Epithelial cell of proximal tubule (primary cell): Measurements from ENCODE around the gene SUSD1. TPM values are rescaled to one million over a fixed set of nuclear protein-coding genes. Genes with fewer than 3 reads are reported as not detected.

ENCODE experiments used
- DNase-seq: peaks from one replicate; pipeline ENCODE4 v3.0.0-alpha.2; 2011; ENCODE audit warnings: low read depth
- H3K4me3 ChIP-seq: 2 replicates; pipeline ENCODE4 v1.5.1; 2011; ENCODE audit warnings: low read depth, mild to moderate bottlenecking, low read length
- total RNA-seq: library from RNA; depleted of rRNA; stranded (reverse); fragments of >200 nt; gene quantifications from 2 replicates; pipeline ENCODE4 v1.2.3, GENCODE V29; 2015
- TF ChIP-seq, protein P1 (sequence below): conservative IDR thresholded peaks from 2 replicates; pipeline ENCODE4 v1.5.1; 2012; ENCODE audit warnings: low read depth, mild to moderate bottlenecking, low read length

The SUSD1 gene
- total RNA-seq, 1 donor from 2014 or later = 37.4 TPM

DNA sequence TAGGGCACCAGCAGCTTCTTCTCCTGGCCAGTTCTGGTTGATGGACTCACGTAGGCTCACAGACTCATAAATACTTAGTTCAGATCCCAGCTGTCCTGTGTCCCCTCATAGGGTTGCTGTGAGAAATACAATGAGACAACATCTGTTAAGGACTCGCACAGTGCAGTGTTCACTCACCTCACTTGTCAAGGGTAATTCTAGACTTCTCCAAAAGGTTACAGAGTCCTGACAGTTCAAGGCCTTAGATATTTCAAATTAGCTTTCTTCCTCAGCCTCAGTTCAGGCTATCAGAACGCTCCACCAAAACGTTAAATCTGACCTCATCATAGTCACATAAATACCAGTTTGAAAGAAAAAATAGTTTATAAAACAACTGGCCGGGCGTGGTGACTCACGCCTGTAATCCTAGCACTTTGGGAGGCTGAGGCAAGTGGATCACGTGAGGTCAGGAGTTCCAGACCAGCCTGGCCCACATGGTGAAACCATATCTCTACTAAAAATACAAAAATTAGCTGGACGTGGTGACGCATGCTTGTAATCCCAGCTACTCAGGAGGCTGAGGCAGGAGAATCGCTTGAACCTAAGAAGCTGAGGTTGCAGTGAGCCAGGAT, 172.1 kb downstream of the SUSD1 start:
- TF ChIP-seq, protein P1, sequence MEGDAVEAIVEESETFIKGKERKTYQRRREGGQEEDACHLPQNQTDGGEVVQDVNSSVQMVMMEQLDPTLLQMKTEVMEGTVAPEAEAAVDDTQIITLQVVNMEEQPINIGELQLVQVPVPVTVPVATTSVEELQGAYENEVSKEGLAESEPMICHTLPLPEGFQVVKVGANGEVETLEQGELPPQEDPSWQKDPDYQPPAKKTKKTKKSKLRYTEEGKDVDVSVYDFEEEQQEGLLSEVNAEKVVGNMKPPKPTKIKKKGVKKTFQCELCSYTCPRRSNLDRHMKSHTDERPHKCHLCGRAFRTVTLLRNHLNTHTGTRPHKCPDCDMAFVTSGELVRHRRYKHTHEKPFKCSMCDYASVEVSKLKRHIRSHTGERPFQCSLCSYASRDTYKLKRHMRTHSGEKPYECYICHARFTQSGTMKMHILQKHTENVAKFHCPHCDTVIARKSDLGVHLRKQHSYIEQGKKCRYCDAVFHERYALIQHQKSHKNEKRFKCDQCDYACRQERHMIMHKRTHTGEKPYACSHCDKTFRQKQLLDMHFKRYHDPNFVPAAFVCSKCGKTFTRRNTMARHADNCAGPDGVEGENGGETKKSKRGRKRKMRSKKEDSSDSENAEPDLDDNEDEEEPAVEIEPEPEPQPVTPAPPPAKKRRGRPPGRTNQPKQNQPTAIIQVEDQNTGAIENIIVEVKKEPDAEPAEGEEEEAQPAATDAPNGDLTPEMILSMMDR = no peak
- no peak overlapping the region for H3K4me3 ChIP-seq
- DNase-seq = no peak

DNA sequence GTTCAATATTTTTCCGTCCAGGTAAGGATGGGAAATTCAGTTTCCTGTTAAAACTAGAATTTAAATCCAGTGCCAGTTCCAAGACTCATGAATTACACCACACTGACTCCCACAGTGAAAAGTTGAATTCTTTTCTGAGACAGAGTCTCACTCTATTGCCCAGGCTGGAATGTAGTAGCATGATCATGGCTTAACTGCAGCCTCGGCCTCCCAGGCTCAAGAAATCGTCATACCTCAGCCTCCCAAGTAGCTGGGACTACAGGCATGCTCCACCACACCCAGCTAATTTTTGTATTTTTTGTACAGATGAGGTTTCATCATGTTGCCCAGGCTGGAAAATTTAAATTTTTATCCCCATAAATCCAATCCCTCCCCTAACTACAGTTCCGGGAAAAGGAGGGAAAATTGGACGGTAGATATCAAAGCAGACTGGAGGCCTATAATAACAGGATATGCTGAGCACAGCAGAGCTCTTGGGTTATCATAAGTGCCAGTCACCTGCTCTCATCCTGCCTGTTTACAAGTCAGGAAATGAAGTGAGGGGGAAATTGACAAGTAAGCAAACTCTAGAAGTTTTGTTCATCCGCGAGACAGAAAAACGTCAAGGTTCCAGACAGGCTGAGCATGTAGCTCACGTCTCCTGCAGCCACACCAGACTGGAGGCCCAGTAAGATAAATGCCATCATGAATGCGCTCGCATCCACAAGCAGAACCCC, 172.8 kb downstream of the SUSD1 start:
- no peak for DNase-seq
- TF ChIP-seq, protein P1 = no peak
- H3K4me3 ChIP-seq = no peak overlapping the region

DNA sequence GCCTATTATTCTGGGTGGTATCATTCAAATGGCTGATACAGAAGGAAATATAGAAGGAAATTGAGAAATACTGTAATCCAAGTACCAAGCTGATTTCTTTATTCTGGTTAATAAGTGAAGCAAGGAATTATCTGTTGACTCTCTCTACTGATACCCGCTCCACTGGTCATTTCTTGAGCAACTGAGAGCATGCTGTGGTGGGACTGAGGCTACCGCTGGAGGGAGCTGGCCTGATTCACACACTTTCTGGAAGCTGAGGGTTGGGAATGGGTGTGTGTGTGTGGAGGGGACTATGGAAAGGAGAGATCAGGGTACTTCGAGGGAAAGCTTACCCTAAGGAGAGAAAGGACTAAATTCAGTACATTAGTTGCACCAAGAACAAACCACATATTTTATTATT, 174.4 kb downstream of the SUSD1 start:
- TF ChIP-seq, protein P1 = peak; percentile 55
- no peak overlapping the region for H3K4me3 ChIP-seq
- DNase-seq = peak; percentile 47

DNA sequence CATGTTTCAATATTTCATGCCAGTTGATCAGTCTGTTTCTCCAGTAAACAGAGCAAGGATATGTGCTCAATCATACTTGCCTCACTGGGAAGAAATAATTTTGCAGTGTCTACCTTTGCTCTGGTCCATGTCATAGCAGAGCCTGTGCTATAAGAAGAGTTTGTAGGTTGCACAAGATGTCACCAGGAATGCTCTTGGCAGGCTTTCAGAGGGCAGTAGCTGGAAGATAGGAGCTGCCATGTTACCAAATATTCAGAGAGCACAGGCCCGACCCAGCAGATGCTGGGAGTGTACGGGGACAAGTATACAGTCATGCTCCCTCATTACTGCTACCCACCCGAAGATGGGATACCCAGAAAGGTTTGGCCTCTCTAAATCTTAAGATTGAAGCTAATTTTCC, 175.8 kb downstream of the SUSD1 start:
- no peak overlapping the region for H3K4me3 ChIP-seq
- TF ChIP-seq, protein P1 = no peak
- DNase-seq = no peak

DNA sequence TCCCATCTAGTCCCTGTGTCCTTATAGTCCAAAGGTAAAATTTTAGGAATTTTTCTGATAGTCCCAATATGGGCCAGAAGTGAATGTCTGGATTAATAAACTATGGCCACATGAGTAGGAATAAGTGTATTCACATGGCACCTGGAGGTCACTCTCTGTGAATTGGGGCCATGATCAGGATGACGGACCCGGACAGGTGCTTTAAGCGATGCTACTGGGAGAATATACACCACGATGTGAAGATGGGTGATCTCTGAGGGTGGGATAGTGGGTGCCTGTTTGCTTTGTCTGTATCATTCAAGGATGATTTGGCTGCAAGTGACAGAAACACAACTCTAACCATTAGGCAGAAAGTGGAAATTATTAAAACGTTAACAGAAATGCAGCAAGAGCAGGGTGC, 177.3 kb downstream of the SUSD1 start:
- TF ChIP-seq, protein P1 = no peak
- no peak for DNase-seq
- H3K4me3 ChIP-seq = no peak overlapping the region

DNA sequence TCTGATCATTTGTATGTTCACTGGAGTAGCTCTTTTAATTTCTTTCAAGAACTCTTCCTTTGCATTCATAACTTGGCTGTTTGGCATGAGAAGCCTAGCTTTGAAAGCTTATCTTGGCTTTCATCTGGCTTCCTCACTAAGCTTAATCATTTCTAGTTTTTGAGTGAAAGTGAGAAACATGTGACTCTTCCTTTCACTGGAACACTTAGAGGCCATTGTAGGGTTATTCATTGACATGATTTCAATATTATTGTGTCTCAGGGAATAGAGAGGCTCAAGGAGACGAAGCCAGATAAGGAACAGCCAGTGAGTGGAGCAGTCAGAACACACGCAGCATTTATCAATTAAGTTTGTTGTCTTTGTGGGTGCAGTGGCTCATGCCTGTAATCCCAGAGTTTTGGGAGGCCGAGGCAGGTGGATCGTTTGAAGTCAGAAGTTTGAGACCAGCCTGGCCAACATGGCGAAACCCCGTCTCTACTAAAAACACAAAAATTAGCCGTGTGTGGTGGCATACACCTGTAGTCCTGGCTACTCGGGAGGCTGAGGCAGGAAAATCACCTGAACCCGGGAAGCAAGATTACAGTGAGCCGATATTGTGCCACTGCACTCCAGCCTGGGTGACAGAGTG, 180.2 kb downstream of the SUSD1 start:
- peak; percentile 91 for DNase-seq
- TF ChIP-seq, protein P1 = no peak
- H3K4me3 ChIP-seq = no peak overlapping the region

DNA sequence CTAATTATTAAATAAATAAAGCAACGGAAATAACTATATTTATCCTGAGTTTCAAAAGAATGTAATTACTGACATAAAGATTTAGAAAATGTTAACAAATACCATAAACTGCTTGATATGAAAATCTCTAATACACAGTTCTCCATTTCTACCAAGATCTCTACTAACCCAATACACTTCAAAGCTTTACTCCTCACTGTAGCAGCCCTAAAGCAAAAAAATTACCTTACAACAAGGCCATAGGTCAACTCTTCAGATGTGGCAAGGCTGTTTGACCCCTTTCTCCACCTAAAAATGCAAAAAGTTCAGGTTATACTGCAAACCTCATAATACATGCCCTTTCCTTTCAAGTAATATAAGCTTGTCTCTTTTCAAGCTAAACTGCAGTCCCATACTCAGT, 181.8 kb downstream of the SUSD1 start:
- TF ChIP-seq, protein P1 = no peak
- H3K4me3 ChIP-seq = no peak overlapping the region
- no peak for DNase-seq
